GM23338 (cell line): ENCODE measurements around the gene LPP. TPM values are rescaled to one million over a fixed set of nuclear protein-coding genes. Genes with fewer than 3 reads are reported as not detected.

Experiments used
- ATAC-seq: fragments of 200-7000 bp; cut with Tn5 transposase; 3 replicates; pipeline ENCODE4 v1.9.1; 2020
- DNase-seq: peaks from one replicate; pipeline ENCODE4 v3.0.0-alpha.2; 2015; ENCODE audit warnings: low spot score
- H2AFZ ChIP-seq: fragments of 200-600 bp; sonication (generic); 2 replicates; pipeline ENCODE4 v1.8.0; 2016; ENCODE audit warnings: antibody characterized with exemption, mild to moderate bottlenecking, moderate library complexity
- H3F3A ChIP-seq: fragments of 200-600 bp; sonication (generic); replicated peaks from 2 replicates; pipeline ENCODE4 v1.8.0; 2017; ENCODE audit warnings: antibody characterized with exemption, mixed run types, low read depth
- H3K27ac ChIP-seq: fragments of 200-600 bp; sonication (generic); 2 replicates; pipeline ENCODE4 v1.6.1; 2016; ENCODE audit warnings: low read depth
- H3K27me3 ChIP-seq: fragments of 200-600 bp; sonication (generic); 2 replicates; pipeline ENCODE4 v1.8.0; 2016; ENCODE audit warnings: mild to moderate bottlenecking, mixed run types, moderate library complexity; ENCODE audit not compliant: insufficient read depth
- H3K36me3 ChIP-seq: fragments of 200-600 bp; sonication (generic); 2 replicates; pipeline ENCODE4 v1.8.0; 2016; ENCODE audit warnings: mild to moderate bottlenecking; ENCODE audit not compliant: insufficient read depth
- H3K4me1 ChIP-seq: fragments of 200-600 bp; sonication (generic); 2 replicates; pipeline ENCODE4 v1.8.0; 2016; ENCODE audit warnings: mild to moderate bottlenecking, moderate library complexity; ENCODE audit not compliant: insufficient read depth
- H3K4me2 ChIP-seq: fragments of 200-600 bp; sonication (generic); 2 replicates; pipeline ENCODE4 v1.7.1; 2017; ENCODE audit warnings: mixed run types
- H3K4me3 ChIP-seq: fragments of 200-600 bp; sonication (generic); 2 replicates; pipeline ENCODE4 v1.6.1; 2016; ENCODE audit warnings: mixed run types
- H3K79me2 ChIP-seq: fragments of 200-600 bp; sonication (generic); replicated peaks from 2 replicates; pipeline ENCODE4 v1.8.0; 2017; ENCODE audit warnings: mild to moderate bottlenecking; ENCODE audit not compliant: insufficient read depth
- H3K9me2 ChIP-seq: fragments of 200-600 bp; sonication (generic); 2 replicates; pipeline ENCODE4 v1.8.0; 2017; ENCODE audit not compliant: insufficient read depth
- H4K20me1 ChIP-seq: fragments of 200-600 bp; sonication (generic); replicated peaks from 2 replicates; pipeline ENCODE4 v1.8.0; 2017; ENCODE audit warnings: mild to moderate bottlenecking; ENCODE audit not compliant: insufficient read depth
- H3K27ac Mint-ChIP-seq: 2 replicates; pipeline ENCODE4 v1.8.0; 2020; ENCODE audit warnings: inconsistent platforms, mild to moderate bottlenecking, moderate library complexity, mixed read lengths
- H3K27me3 Mint-ChIP-seq: 3 replicates; pipeline ENCODE4 v1.8.0; 2022; ENCODE audit warnings: low read depth, mild to moderate bottlenecking, moderate library complexity, mixed read lengths, inconsistent platforms; ENCODE audit not compliant: insufficient read depth, poor library complexity
- H3K36me3 Mint-ChIP-seq: 3 replicates; pipeline ENCODE4 v1.8.0; 2021; ENCODE audit warnings: low read depth, mild to moderate bottlenecking, inconsistent platforms, moderate library complexity, mixed read lengths
- H3K4me1 Mint-ChIP-seq: 3 replicates; pipeline ENCODE4 v1.8.0; 2020; ENCODE audit warnings: mild to moderate bottlenecking, inconsistent platforms, mixed read lengths
- H3K4me3 Mint-ChIP-seq: 3 replicates; pipeline ENCODE4 v1.8.0; 2021; ENCODE audit warnings: moderate library complexity, mild to moderate bottlenecking, inconsistent platforms, mixed read lengths
- H3K9me3 Mint-ChIP-seq: 3 replicates; pipeline ENCODE4 v1.8.0; 2020; ENCODE audit warnings: moderate library complexity, mild to moderate bottlenecking, inconsistent platforms, mixed read lengths
- CREB1 ChIP-seq: fragments of 250-450 bp; sonication (Bioruptor Pico); IDR thresholded peaks from 2 replicates; pipeline ENCODE4 v1.5.0; 2020; ENCODE audit warnings: low read depth, mild to moderate bottlenecking, moderate library complexity
- CTCF ChIP-seq, 2 experiments: fragments of 200-600 bp in 1 of 2; sonication (generic) in 1 of 2; conservative IDR thresholded peaks; 2 replicates each; pipeline versions ENCODE4 v1.5.1 to v1.6.1; 2016 to 2017; ENCODE audit warnings: antibody characterized with exemption in 2 of 2, low read depth in 2 of 2, mild to moderate bottlenecking in 2 of 2, moderate library complexity in 1 of 2
- ETS1 ChIP-seq: IDR thresholded peaks from 2 replicates; pipeline ENCODE4 v1.6.1; 2016; ENCODE audit warnings: antibody characterized with exemption
- EZH2 ChIP-seq: fragments of 200-600 bp; sonication (generic); IDR thresholded peaks from one replicate; pipeline ENCODE4 v1.8.0; 2017; ENCODE audit warnings: antibody characterized with exemption, mild to moderate bottlenecking, low read depth; ENCODE audit not compliant: unreplicated experiment
- EZH2phosphoT487 ChIP-seq: fragments of 200-600 bp; sonication (generic); IDR thresholded peaks from one replicate; pipeline ENCODE4 v1.8.1; 2018; ENCODE audit warnings: antibody characterized with exemption; ENCODE audit not compliant: unreplicated experiment
- JUNB ChIP-seq: IDR thresholded peaks from one replicate; pipeline ENCODE4 v1.6.1; 2016; ENCODE audit warnings: antibody characterized with exemption; ENCODE audit not compliant: unreplicated experiment
- NANOG ChIP-seq: IDR thresholded peaks from 2 replicates; pipeline ENCODE4 v1.6.1; 2016; ENCODE audit warnings: antibody characterized with exemption, borderline replicate concordance
- POLR2AphosphoS5 ChIP-seq: IDR thresholded peaks from 2 replicates; pipeline ENCODE4 v1.6.1; 2016; ENCODE audit warnings: antibody characterized with exemption, low read depth
- REST ChIP-seq: IDR thresholded peaks from one replicate; pipeline ENCODE4 v1.6.1; 2018; ENCODE audit warnings: antibody characterized with exemption; ENCODE audit not compliant: unreplicated experiment
- STAT1 ChIP-seq: IDR thresholded peaks from one replicate; pipeline ENCODE4 v1.6.1; 2016; ENCODE audit warnings: antibody characterized with exemption; ENCODE audit not compliant: unreplicated experiment
- ZNF114 ChIP-seq: fragments of 250-450 bp; sonication (Bioruptor Pico); IDR thresholded peaks from 2 replicates; pipeline ENCODE4 v1.5.0; 2020; ENCODE audit warnings: mild to moderate bottlenecking, moderate library complexity
- ZNF331 ChIP-seq: fragments of 250-450 bp; sonication (Bioruptor Pico); IDR thresholded peaks from 2 replicates; pipeline ENCODE4 v1.5.0; 2020; ENCODE audit warnings: low read depth, mild to moderate bottlenecking, moderate library complexity
- polyA plus RNA-seq: library from polyadenylated mRNA; unstranded; fragments of >200 nt; fragmentation: Nextera tagmentation; extraction: Ambion mirVana; gene quantifications from 2 replicates; pipeline ENCODE4 v1.2.1, GENCODE V29; 2016
- total RNA-seq: library from RNA; depleted of rRNA; stranded (reverse); fragments of >200 nt; shearing (Covaris generic); gene quantifications from 2 replicates; pipeline ENCODE4 v1.2.3, GENCODE V29; 2014

LPP gene
- total and polyA plus RNA-seq, 2 experiments from 2014 or later, result 23.0 to 35.2 TPM

DNA sequence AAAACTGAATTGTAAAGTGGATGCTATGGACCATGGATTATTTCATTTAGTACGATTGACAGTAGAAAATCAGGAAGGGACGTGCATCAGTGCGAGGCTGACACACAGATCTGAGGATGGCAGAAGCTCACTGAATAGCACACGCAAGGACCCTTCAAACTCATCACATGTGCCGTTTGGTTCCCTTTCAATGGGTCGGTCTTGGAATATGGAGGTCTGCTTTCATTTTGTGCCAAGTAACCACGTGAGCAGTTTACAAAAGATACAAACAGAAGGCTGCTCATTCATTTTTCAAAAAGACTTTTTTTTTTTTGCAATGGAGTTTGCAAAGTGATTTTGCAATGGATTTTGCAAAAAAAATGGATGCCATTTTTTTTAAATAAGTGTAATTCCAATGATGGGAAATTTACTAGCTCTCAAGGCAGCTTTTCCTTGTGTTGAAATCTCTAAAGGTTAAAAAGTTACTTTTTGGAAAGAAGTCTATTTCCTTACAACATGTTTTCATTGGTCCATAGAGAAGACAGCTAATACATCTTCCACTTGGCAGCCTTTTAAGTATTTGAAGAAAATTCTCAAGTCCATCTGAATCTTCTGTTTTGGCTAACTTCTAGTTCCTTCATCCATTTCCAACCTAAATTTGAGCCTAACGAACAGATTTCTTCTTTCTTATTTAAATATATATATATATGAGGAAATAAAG, 625.5 kb downstream of the LPP start:
- Mint-ChIP-seq H3K4me1 (peaks cover 24% of the 10 kb centered on the region; the same call in 2 of the 3 replicates), H3K4me3 (no peak overlapping the region), H3K27me3 (no peaks in the 10 kb centered on the region), H3K36me3 (no peaks in the 10 kb centered on the region), H3K27ac (no peak overlapping the region), H3K9me3 (no peaks in the 10 kb centered on the region)
- Histone ChIP-seq H3K9me2 (no peaks in the 10 kb centered on the region; the same call in 1 of the 2 replicates), H3K79me2 (no peaks in the 10 kb centered on the region), H3F3A (no peaks in the 10 kb centered on the region), H3K27me3 (no peaks in the 10 kb centered on the region), H3K27ac (no peak overlapping the region), H4K20me1 (no peaks in the 10 kb centered on the region), H3K4me1 (peaks cover 18% of the 10 kb centered on the region), H3K36me3 (no peaks in the 10 kb centered on the region), H2AFZ (no peak overlapping the region), H3K4me3 (no peak overlapping the region), H3K4me2 (no peak overlapping the region)
- ATAC-seq (no peak), DNase-seq (no peak)
- TF ChIP-seq ZNF114, result no peak

DNA sequence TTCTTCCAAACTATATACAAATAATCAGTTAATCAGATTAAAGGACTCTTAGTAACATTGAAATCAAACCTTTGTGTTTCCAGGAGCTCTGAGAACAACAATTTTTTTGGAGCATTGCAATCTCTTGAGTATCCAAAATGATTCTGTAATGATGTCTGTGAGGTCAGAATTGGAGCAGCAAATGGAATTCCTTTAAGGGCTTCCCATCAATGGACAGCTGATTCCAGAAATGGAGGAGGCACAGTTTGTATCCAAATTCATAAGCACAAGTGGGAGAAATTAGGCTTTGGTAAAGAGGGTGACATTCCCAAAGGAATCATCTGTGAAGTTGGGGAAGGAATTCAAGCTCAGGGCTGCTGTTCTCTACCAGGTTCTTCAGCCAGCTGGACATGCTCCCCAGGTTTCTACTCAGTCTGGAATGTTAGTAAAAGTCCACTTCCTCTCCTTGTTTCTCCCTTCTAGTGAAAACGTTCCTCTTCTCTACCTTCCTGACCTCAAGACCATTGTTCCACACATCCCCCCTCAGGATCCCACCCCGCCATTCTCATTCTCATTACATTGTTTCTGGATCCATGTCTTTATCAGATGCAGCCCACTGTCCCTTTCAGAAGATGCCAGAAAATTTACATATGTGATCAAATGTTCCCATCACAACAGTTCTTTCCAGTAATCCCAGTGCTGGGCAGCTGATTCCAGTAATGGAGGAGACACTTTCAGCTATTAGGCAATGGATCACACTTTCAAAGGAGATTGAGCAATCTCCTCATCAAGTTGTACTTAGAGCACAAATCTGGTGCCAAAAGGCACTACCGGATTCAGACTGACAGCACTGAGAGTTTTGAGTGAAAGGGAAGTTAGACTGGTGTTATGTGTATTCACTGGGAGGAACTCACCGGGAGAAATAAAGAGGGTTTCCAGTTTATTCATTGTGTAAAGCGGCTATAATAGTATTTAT, 626.5 kb downstream of the LPP start:
- Mint-ChIP-seq H3K9me3 (no peaks in the 10 kb centered on the region), H3K4me3 (no peak overlapping the region), H3K27ac (no peak overlapping the region), H3K4me1 (peaks cover 24% of the 10 kb centered on the region; the same call in 2 of the 3 replicates), H3K27me3 (no peaks in the 10 kb centered on the region), H3K36me3 (no peaks in the 10 kb centered on the region)
- Histone ChIP-seq H3K9me2 (no peaks in the 10 kb centered on the region; the same call in 1 of the 2 replicates), H3K4me2 (no peak overlapping the region), H3K27ac (no peak overlapping the region), H3K36me3 (no peaks in the 10 kb centered on the region), H2AFZ (no peak overlapping the region), H4K20me1 (no peaks in the 10 kb centered on the region), H3K27me3 (no peaks in the 10 kb centered on the region), H3K4me1 (peaks cover 18% of the 10 kb centered on the region), H3K79me2 (no peaks in the 10 kb centered on the region), H3K4me3 (no peak overlapping the region), H3F3A (no peaks in the 10 kb centered on the region)
- no peak for DNase-seq
- no peak for ATAC-seq
- TF ChIP-seq STAT1 (no peak), NANOG (no peak), REST (no peak), EZH2 (no peak), ZNF331 (CRISPR knock-in tag) (no peak), POLR2AphosphoS5 (no peak), EZH2phosphoT487 (no peak), ZNF114 (no peak), JUNB (no peak), CTCF (conservative IDR thresholded peaks at IDR 0.05; ENCODE audit: low read depth in 2 of 2) (no peak), ETS1 (no peak), CREB1 (CRISPR knock-in tag) (no peak)
